ENCODE data around the gene EIF4G3.

Gene EIF4G3

DNA sequence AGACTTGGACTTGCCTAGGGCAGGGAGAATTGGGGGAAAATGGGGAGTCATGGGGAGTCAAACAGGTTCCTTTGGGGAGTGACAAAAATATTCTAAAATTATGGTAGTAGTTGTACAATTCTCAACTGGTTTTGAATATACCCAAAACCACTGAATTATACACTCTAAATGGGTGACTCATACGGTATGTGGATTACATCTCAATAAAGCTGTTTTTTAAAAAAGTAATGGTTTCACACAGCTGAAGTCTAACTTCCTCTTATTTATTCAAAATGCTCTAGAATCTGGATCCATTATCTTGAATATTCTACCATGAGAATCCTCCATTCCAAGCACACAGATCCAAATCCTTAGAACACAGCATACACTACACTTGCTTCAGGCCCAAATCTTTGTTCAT is 11.1 kb downstream of the EIF4G3 start:
- Histone ChIP-seq H3K27me3 (ENCODE audit: control insufficient read depth in 1 of 2, insufficient read depth in 1 of 2, low read length in 2 of 2) (no peaks in the 10 kb centered on the region), H2BK15ac (ENCODE audit: low read depth, poor library complexity, severe bottlenecking) (no peak overlapping the region), H3K4me2 (ENCODE audit: low read length, poor library complexity, severe bottlenecking) (no peak overlapping the region), H2BK12ac (ENCODE audit: low read length in 2 of 2) (no peak overlapping the region), H3K9me3 (ENCODE audit: control insufficient read depth, low read length) (peaks cover 3% of the 10 kb centered on the region), H3K36me3 (ENCODE audit: control insufficient read depth in 1 of 2, insufficient read depth in 2 of 2, low read depth in 1 of 2, low read length in 2 of 2) (peaks cover 42 to 43% of the 10 kb centered on the region in 2 experiments), H3K14ac (ENCODE audit: low read length in 2 of 2) (no peak overlapping the region), H4K91ac (ENCODE audit: low read length) (no peak overlapping the region), H2AK5ac (ENCODE audit: low read length, severe bottlenecking) (no peak overlapping the region), H4K8ac (ENCODE audit: low read length) (no peak overlapping the region), H3K18ac (ENCODE audit: low read depth in 1 of 2, low read length in 2 of 2) (no peak overlapping the region), H3K4ac (ENCODE audit: low read depth in 1 of 2, low read length in 2 of 2) (no peak overlapping the region), H3K9ac (ENCODE audit: low read length) (no peak overlapping the region), H3K27ac (ENCODE audit: low read length, poor library complexity, severe bottlenecking) (no peak overlapping the region), H3K79me1 (replicated peaks; ENCODE audit: low read length, poor library complexity, severe bottlenecking) (peaks cover 6% of the 10 kb centered on the region), H3K4me1 (ENCODE audit: control insufficient read depth, insufficient read depth, low read depth, low read length) (no peaks in the 10 kb centered on the region), H3K4me3 (ENCODE audit: insufficient read depth in 1 of 2, low read depth in 1 of 2, low read length in 2 of 2) (no peak overlapping the region), H2BK5ac (ENCODE audit: low read depth, low read length, poor library complexity, severe bottlenecking) (no peak overlapping the region), H2BK120ac (ENCODE audit: low read depth, low read length) (no peak overlapping the region), H2AFZ (ENCODE audit: low read depth, low read length) (no peak overlapping the region), H3K23ac (ENCODE audit: low read length in 2 of 2) (no peak overlapping the region)
- no peak for DNase-seq
- 80% methylated on average over 1 of the region's 1 CpG for WGBS

GRCh38 chr1:21165076-21165475 is 11.6 kb downstream of the EIF4G3 start:
- Histone ChIP-seq H4K91ac (ENCODE audit: low read length) (no peak overlapping the region), H2BK15ac (ENCODE audit: low read depth, poor library complexity, severe bottlenecking) (no peak overlapping the region), H2AFZ (ENCODE audit: low read depth, low read length) (no peak overlapping the region), H3K18ac (ENCODE audit: low read depth in 1 of 2, low read length in 2 of 2) (no peak overlapping the region), H3K4ac (ENCODE audit: low read depth in 1 of 2, low read length in 2 of 2) (no peak overlapping the region), H2BK12ac (ENCODE audit: low read length in 2 of 2) (no peak overlapping the region), H3K27me3 (ENCODE audit: control insufficient read depth in 1 of 2, insufficient read depth in 1 of 2, low read length in 2 of 2) (no peaks in the 10 kb centered on the region), H2BK120ac (ENCODE audit: low read depth, low read length) (no peak overlapping the region), H3K4me1 (ENCODE audit: control insufficient read depth, insufficient read depth, low read depth, low read length) (no peaks in the 10 kb centered on the region), H3K79me1 (replicated peaks; ENCODE audit: low read length, poor library complexity, severe bottlenecking) (peaks cover 6% of the 10 kb centered on the region), H3K4me3 (ENCODE audit: insufficient read depth in 1 of 2, low read depth in 1 of 2, low read length in 2 of 2) (no peak overlapping the region), H3K36me3 (ENCODE audit: control insufficient read depth in 1 of 2, insufficient read depth in 2 of 2, low read depth in 1 of 2, low read length in 2 of 2) (peaks cover 37 to 49% of the 10 kb centered on the region in 2 experiments), H2BK5ac (ENCODE audit: low read depth, low read length, poor library complexity, severe bottlenecking) (no peak overlapping the region), H3K4me2 (ENCODE audit: low read length, poor library complexity, severe bottlenecking) (no peak overlapping the region), H2AK5ac (ENCODE audit: low read length, severe bottlenecking) (no peak overlapping the region), H3K9me3 (ENCODE audit: control insufficient read depth, low read length) (peaks cover 3% of the 10 kb centered on the region), H4K8ac (ENCODE audit: low read length) (no peak overlapping the region), H3K14ac (ENCODE audit: low read length in 2 of 2) (no peak overlapping the region), H3K23ac (ENCODE audit: low read length in 2 of 2) (no peak overlapping the region), H3K27ac (ENCODE audit: low read length, poor library complexity, severe bottlenecking) (no peak overlapping the region), H3K9ac (ENCODE audit: low read length) (no peak overlapping the region)
- no peak for DNase-seq
- 89% methylated on average over 2 of the region's 2 CpGs for WGBS

DNA sequence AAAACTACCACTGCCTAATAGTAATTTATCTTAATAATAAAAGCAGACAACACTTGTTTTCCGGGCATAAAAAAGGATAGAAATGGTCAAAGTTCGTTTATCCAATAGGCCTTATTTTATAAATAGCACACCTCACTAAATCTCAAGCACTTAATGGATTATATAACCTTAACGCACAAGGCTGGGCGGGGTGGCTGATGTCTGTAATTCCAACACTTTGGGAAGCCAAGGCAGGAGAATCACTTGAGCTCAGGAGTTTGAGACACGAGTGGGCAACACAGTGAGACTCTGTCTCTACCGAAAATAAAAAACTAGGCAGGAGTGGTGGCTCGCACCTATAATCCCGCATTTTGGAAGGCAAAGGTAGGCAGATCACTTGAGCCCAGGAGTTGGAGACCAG is 12.4 kb downstream of the EIF4G3 start:
- no peak overlapping the region for H2BK5ac ChIP-seq (ENCODE audit: low read depth, low read length, poor library complexity, severe bottlenecking)
- H3K27me3 ChIP-seq (ENCODE audit: control insufficient read depth in 1 of 2, insufficient read depth in 1 of 2, low read length in 2 of 2), result no peaks in the 10 kb centered on the region
- H3K79me1 ChIP-seq (replicated peaks; ENCODE audit: low read length, poor library complexity, severe bottlenecking), result peaks cover 6% of the 10 kb centered on the region
- no peak overlapping the region for H4K91ac ChIP-seq (ENCODE audit: low read length)
- H3K9me3 ChIP-seq (ENCODE audit: control insufficient read depth, low read length), result peaks cover 3% of the 10 kb centered on the region
- H3K4ac ChIP-seq (ENCODE audit: low read depth in 1 of 2, low read length in 2 of 2), result no peak overlapping the region
- no peak overlapping the region for H3K23ac ChIP-seq (ENCODE audit: low read length in 2 of 2)
- no peak overlapping the region for H2AFZ ChIP-seq (ENCODE audit: low read depth, low read length)
- no peak overlapping the region for H3K14ac ChIP-seq (ENCODE audit: low read length in 2 of 2)
- no peak overlapping the region for H3K18ac ChIP-seq (ENCODE audit: low read depth in 1 of 2, low read length in 2 of 2)
- H3K36me3 ChIP-seq (ENCODE audit: control insufficient read depth in 1 of 2, insufficient read depth in 2 of 2, low read depth in 1 of 2, low read length in 2 of 2), result peaks cover 43 to 44% of the 10 kb centered on the region in 2 experiments
- no peak overlapping the region for H3K4me2 ChIP-seq (ENCODE audit: low read length, poor library complexity, severe bottlenecking)
- H2BK120ac ChIP-seq (ENCODE audit: low read depth, low read length), result no peak overlapping the region
- no peaks in the 10 kb centered on the region for H3K4me1 ChIP-seq (ENCODE audit: control insufficient read depth, insufficient read depth, low read depth, low read length)
- H2AK5ac ChIP-seq (ENCODE audit: low read length, severe bottlenecking), result no peak overlapping the region
- H2BK12ac ChIP-seq (ENCODE audit: low read length in 2 of 2), result no peak overlapping the region
- H3K9ac ChIP-seq (ENCODE audit: low read length), result no peak overlapping the region
- H4K8ac ChIP-seq (ENCODE audit: low read length), result no peak overlapping the region
- 96% methylated on average over 8 of the region's 8 CpGs for WGBS
- H3K4me3 ChIP-seq (ENCODE audit: insufficient read depth in 1 of 2, low read depth in 1 of 2, low read length in 2 of 2), result no peak overlapping the region
- no peak overlapping the region for H3K27ac ChIP-seq (ENCODE audit: low read length, poor library complexity, severe bottlenecking)
- H2BK15ac ChIP-seq (ENCODE audit: low read depth, poor library complexity, severe bottlenecking), result no peak overlapping the region
- no peak for DNase-seq

DNA sequence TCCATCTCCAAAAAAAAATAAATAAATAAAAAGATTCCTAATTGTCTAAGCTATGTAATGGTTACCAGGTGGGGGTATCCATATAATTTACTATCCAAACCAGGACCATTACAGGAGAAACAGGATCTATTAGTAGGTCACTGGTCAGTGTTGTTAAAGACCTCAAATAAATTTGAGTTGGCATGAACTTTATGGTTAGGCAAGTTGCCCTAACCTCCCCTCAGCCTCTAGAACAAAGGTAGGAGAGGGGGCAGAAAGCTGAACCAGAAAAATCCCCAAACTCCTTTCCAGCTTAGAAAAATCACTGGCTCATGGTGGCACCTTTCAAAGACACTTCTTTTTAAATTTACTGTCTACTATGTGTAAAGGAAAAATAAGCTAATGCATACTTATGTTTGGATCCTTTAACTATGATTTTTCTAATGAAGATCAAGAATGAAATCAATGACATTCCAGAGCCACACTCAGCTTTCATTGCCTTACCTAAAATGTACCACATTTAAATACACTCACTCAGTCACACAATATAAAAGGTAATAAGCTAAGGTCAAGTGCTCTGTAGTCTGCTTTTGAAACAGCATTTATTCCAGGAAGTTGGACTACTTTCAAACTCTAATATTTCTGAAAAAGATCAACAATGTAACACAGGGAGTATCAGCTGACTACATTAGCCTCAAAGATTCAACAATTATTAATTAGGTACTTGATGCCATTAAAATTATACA is 13.8 kb downstream of the EIF4G3 start:
- no peak overlapping the region for H3K4me3 ChIP-seq (ENCODE audit: insufficient read depth in 1 of 2, low read depth in 1 of 2, low read length in 2 of 2)
- no peak overlapping the region for H3K27ac ChIP-seq (ENCODE audit: low read length, poor library complexity, severe bottlenecking)
- no peak overlapping the region for H3K18ac ChIP-seq (ENCODE audit: low read depth in 1 of 2, low read length in 2 of 2)
- no peak overlapping the region for H2BK12ac ChIP-seq (ENCODE audit: low read length in 2 of 2)
- peaks cover 3% of the 10 kb centered on the region for H3K9me3 ChIP-seq (ENCODE audit: control insufficient read depth, low read length)
- no peaks in the 10 kb centered on the region for H3K27me3 ChIP-seq (ENCODE audit: control insufficient read depth in 1 of 2, insufficient read depth in 1 of 2, low read length in 2 of 2)
- no peak overlapping the region for H2BK5ac ChIP-seq (ENCODE audit: low read depth, low read length, poor library complexity, severe bottlenecking)
- no peak overlapping the region for H4K8ac ChIP-seq (ENCODE audit: low read length)
- no peak overlapping the region for H3K4me2 ChIP-seq (ENCODE audit: low read length, poor library complexity, severe bottlenecking)
- peaks cover 32 to 35% of the 10 kb centered on the region in 2 experiments for H3K36me3 ChIP-seq (ENCODE audit: control insufficient read depth in 1 of 2, insufficient read depth in 2 of 2, low read depth in 1 of 2, low read length in 2 of 2)
- H3K9ac ChIP-seq (ENCODE audit: low read length), result peak overlapping the region; percentile 31
- H4K91ac ChIP-seq (ENCODE audit: low read length), result no peak overlapping the region
- H3K4me1 ChIP-seq (ENCODE audit: control insufficient read depth, insufficient read depth, low read depth, low read length), result no peaks in the 10 kb centered on the region
- DNase-seq, result no peak
- no peak overlapping the region for H2BK15ac ChIP-seq (ENCODE audit: low read depth, poor library complexity, severe bottlenecking)
- no peak overlapping the region for H2AK5ac ChIP-seq (ENCODE audit: low read length, severe bottlenecking)
- H2AFZ ChIP-seq (ENCODE audit: low read depth, low read length), result no peak overlapping the region
- H2BK120ac ChIP-seq (ENCODE audit: low read depth, low read length), result no peak overlapping the region
- no peak overlapping the region for H3K23ac ChIP-seq (ENCODE audit: low read length in 2 of 2)
- no peak overlapping the region for H3K14ac ChIP-seq (ENCODE audit: low read length in 2 of 2)
- peaks cover 6% of the 10 kb centered on the region for H3K79me1 ChIP-seq (replicated peaks; ENCODE audit: low read length, poor library complexity, severe bottlenecking)
- H3K4ac ChIP-seq (ENCODE audit: low read depth in 1 of 2, low read length in 2 of 2), result no peak overlapping the region

Measured in mesenchymal stem cell (in vitro differentiated cells and primary cell).